Activated gamma-delta T cell (primary cell): ENCODE data around the gene HNRNPCL4.
"Not testable (repeated sequence)": the region's sequence is repeated elsewhere in the genome, so short reads cannot be mapped to it uniquely, and the experiment has no call there.

Source experiments
- DNase-seq: peaks from one replicate; lab custom pipeline; 2025; lab: John Stamatoyannopoulos, UW
- total RNA-seq, 2 donors: gene quantifications; one replicate each; lab custom pipeline; 2026; lab: John Stamatoyannopoulos, UW

HNRNPCL4 gene
- total RNA-seq, result 0 reads per million in 2 donors

- DNase-seq, result not testable (repeated sequence)
Measured at GRCh38 chr1:13165531-13165930, at the start of gene HNRNPCL4. HNRNPCL4 (minus strand) TSS chr1:13165631; CDS start chr1:13165467, 164 bp downstream.

GRCh38 chr1:13208712-13209111, 43.3 kb upstream of the HNRNPCL4 start:
- DNase-seq, result not testable (repeated sequence)

- not testable (repeated sequence) for DNase-seq
Measured at GRCh38 chr1:13201309-13201708, 35.9 kb upstream of the HNRNPCL4 start, which contains the start of gene PRAMEF13. PRAMEF13 (minus strand) TSS chr1:13201409; CDS start chr1:13199589, 1,820 bp downstream.

- DNase-seq, result not testable (repeated sequence)
Measured at GRCh38 chr1:13171548-13171947, 6.1 kb upstream of the HNRNPCL4 start, which contains the start of gene PRAMEF9. PRAMEF9 (plus strand) TSS chr1:13171848; CDS start chr1:13175281, 3,433 bp downstream.

- DNase-seq, result not testable (repeated sequence)
Measured at GRCh38 chr1:13155909-13156308, 9.5 kb downstream of the HNRNPCL4 start, which contains the start of gene PRAMEF26. PRAMEF26 (minus strand) TSS chr1:13156009; CDS start chr1:13153095, 2,914 bp downstream.

GRCh38 chr1:13116754-13117153, 48.7 kb downstream of the HNRNPCL4 start, which contains the start of gene HNRNPCL2:
HNRNPCL2 (minus strand) TSS chr1:13116854; CDS start chr1:13116400, 454 bp downstream.
- not testable (repeated sequence) for DNase-seq
